DND-41 (cell line): Measurements from ENCODE around the gene TRIM32.

Source experiments
- EZH2 ChIP-seq: IDR thresholded peaks from 3 replicates; pipeline ENCODE4 v1.6.1; 2012; ENCODE audit warnings: borderline replicate concordance, low read depth, mild to moderate bottlenecking, moderate library complexity, low read length, inconsistent platforms; ENCODE audit not compliant: severe bottlenecking
- TF ChIP-seq, protein P1 (sequence below): IDR thresholded peaks from 2 replicates; pipeline ENCODE4 v1.5.1; 2012; ENCODE audit warnings: borderline replicate concordance, low read length, moderate library complexity, mild to moderate bottlenecking; ENCODE audit not compliant: poor library complexity, severe bottlenecking; ENCODE audit errors: extremely low read depth

DNA sequence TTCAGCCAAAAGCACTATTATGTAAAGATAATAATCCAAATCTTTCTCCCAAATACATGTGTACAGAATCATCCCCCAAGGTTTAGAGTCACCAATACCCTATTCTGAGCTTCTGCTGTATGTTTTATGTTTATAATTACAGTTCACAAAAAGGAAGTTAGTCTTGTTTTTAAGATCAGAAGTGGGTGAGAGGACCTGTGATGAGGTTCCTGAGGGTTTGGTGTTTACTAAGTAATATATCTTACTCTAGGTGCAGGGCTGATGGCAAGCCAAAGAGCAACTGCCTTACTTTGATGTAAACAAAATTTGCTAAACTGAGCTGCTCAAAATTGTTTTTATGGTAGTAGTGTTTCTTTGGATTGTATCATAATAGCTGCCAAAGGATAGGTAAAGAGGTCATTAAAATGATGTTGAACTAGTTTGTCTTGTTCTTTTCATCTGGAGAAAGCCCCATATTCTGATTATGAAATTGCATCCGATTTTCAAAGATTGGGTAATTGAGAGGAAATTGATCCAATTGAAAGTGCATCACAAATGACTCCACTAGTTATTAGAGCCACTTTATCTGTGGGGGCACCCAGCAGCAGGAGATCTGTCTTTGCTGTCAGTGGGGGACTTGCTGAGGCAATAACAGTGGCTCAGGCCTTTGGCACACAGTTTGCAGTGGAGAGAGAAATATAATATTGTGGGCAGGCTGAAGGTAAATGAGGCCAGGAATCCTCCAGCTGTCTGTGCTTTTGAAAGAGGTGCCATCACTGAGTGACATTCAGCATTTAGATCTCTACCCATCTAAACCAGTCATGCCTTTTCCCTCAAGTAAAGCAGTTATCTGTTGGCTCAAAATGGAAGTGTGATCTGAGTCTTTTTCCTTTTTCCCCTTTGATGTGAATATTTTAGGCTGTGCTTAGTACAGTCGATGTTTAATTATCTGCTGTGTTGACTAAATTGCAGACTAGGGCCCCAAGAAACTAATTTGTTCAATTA is 14.1 kb downstream of the TRIM32 start:
- TF ChIP-seq, protein P1, sequence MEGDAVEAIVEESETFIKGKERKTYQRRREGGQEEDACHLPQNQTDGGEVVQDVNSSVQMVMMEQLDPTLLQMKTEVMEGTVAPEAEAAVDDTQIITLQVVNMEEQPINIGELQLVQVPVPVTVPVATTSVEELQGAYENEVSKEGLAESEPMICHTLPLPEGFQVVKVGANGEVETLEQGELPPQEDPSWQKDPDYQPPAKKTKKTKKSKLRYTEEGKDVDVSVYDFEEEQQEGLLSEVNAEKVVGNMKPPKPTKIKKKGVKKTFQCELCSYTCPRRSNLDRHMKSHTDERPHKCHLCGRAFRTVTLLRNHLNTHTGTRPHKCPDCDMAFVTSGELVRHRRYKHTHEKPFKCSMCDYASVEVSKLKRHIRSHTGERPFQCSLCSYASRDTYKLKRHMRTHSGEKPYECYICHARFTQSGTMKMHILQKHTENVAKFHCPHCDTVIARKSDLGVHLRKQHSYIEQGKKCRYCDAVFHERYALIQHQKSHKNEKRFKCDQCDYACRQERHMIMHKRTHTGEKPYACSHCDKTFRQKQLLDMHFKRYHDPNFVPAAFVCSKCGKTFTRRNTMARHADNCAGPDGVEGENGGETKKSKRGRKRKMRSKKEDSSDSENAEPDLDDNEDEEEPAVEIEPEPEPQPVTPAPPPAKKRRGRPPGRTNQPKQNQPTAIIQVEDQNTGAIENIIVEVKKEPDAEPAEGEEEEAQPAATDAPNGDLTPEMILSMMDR, result no peak
- TF ChIP-seq EZH2, result no peak
